OCI-LY1 (cell line): ENCODE results near the gene ERBB4.

Source experiments
- EZH2 ChIP-seq: fragments of 200-600 bp; sonication (generic), shearing (Covaris generic); IDR thresholded peaks from 2 replicates; pipeline ENCODE4 v1.8.0; 2017; ENCODE audit warnings: borderline replicate concordance, mixed run types, mild to moderate bottlenecking, antibody characterized with exemption, low read length, moderate library complexity, mixed read lengths
- TF ChIP-seq, protein P1 (sequence below): fragments of 200-600 bp; sonication (generic), shearing (Covaris generic); IDR thresholded peaks from 2 replicates; pipeline ENCODE4 v1.5.1; 2017; ENCODE audit warnings: mild to moderate bottlenecking, antibody characterized with exemption, low read length, moderate library complexity, mixed read lengths

DNA sequence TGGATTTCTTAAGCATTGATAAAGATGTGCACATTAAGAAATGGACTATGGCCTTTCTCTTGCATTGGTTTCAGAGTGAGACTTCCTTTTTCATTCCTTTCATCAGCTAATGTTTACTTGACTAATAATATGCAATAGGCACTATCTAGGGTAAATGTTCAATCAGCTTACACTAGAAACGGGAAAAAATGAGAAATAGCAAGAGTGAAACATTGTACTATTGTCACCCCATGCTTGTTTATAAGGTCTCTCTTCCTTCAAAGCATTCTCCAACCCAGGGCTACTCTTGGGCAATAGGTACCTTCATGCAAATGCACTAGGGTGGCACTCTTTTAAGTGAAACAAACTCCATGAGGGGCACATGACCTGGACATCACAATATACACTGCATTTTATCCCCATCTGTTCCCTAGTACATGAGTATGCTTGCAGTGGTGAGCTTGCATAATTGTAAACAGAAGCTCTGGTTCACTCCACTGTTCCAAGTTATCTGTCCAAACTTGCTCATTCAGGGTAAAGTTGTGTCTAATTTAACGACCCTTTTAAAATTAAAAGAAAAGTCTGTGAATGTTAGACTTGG, 402.3 kb downstream of the ERBB4 start:
- no peak for TF ChIP-seq EZH2
- TF ChIP-seq, protein P1, sequence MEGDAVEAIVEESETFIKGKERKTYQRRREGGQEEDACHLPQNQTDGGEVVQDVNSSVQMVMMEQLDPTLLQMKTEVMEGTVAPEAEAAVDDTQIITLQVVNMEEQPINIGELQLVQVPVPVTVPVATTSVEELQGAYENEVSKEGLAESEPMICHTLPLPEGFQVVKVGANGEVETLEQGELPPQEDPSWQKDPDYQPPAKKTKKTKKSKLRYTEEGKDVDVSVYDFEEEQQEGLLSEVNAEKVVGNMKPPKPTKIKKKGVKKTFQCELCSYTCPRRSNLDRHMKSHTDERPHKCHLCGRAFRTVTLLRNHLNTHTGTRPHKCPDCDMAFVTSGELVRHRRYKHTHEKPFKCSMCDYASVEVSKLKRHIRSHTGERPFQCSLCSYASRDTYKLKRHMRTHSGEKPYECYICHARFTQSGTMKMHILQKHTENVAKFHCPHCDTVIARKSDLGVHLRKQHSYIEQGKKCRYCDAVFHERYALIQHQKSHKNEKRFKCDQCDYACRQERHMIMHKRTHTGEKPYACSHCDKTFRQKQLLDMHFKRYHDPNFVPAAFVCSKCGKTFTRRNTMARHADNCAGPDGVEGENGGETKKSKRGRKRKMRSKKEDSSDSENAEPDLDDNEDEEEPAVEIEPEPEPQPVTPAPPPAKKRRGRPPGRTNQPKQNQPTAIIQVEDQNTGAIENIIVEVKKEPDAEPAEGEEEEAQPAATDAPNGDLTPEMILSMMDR: no peak
